Heart left ventricle (tissue), 16 donors: ENCODE data around the gene CSF1. TPM values are rescaled to one million over a fixed set of nuclear protein-coding genes. Genes with fewer than 3 reads are reported as not detected.
A peak's percentile ranks its signal among the peaks of the same experiment; 100 is the strongest.

Experiments used
- ATAC-seq, 4 donors: fragments of 200-7000 bp; cut with Tn5 transposase; one replicate each; pipeline ENCODE4 v1.9.1; 2020 to 2022; ENCODE audit warnings: moderate library complexity in 4 of 4, mild to moderate bottlenecking in 3 of 4, moderate number of reproducible peaks in 1 of 4
- DNase-seq, 5 donors: peaks; one replicate each; pipeline ENCODE4 v3.0.0-alpha.2; 2020
- H3K27ac ChIP-seq, 12 donors: fragments of 200-600 bp; sonication (generic) in 4 of 12; one replicate each; pipeline versions ENCODE4 v1.5.0 to v1.8.0; 2016 to 2022; ENCODE audit warnings: mild to moderate bottlenecking in 2 of 12
- H3K27me3 ChIP-seq, 9 donors: fragments of 200-600 bp; sonication (generic) in 2 of 9; one replicate each; pipeline versions ENCODE4 v1.5.1 to v1.8.0; 2016 to 2022; ENCODE audit warnings: mild to moderate bottlenecking in 3 of 9
- H3K36me3 ChIP-seq, 9 donors: fragments of 200-600 bp; sonication (generic) in 2 of 9; one replicate each; pipeline versions ENCODE4 v1.5.0 to v1.8.0; 2018 to 2022; ENCODE audit warnings: mild to moderate bottlenecking in 2 of 9
- H3K4me1 ChIP-seq, 12 donors: fragments of 200-600 bp; sonication (generic) in 4 of 12; one replicate each; pipeline versions ENCODE4 v1.5.0 to v1.8.0; 2016 to 2022; ENCODE audit warnings: mild to moderate bottlenecking in 3 of 12
- H3K4me3 ChIP-seq, 12 donors: fragments of 200-600 bp; sonication (generic) in 4 of 12; one replicate each; pipeline versions ENCODE4 v1.5.0 to v1.8.0; 2017 to 2022; ENCODE audit warnings: mild to moderate bottlenecking in 9 of 12, moderate library complexity in 4 of 12
- H3K9me3 ChIP-seq, 12 donors: fragments of 200-600 bp; sonication (generic) in 4 of 12; one replicate each; pipeline versions ENCODE4 v1.5.0 to v1.8.0; 2016 to 2022; ENCODE audit warnings: mild to moderate bottlenecking in 1 of 12
- CTCF ChIP-seq, 12 donors: fragments of 200-600 bp; sonication (generic) in 4 of 12; IDR thresholded peaks; one replicate each; pipeline versions ENCODE4 v1.5.0 to v1.8.0; 2018 to 2022; ENCODE audit warnings: antibody characterized with exemption in 12 of 12, mild to moderate bottlenecking in 5 of 12
- POLR2A ChIP-seq, 2 donors: fragments of 450-650 bp; IDR thresholded peaks; one replicate each; pipeline ENCODE4 v1.6.1; 2017; ENCODE audit warnings: antibody characterized with exemption in 2 of 2, mild to moderate bottlenecking in 2 of 2, moderate library complexity in 2 of 2
- WGBS, 4 donors: extraction: QIAGEN DNeasy Blood & Tissue Kit in 2 of 4; methylation state at CpG; one replicate each; pipeline versions ENCODE4 v1.1.5 to v1.1.7; 2013 to 2018; 5-methylcytosine and 5-hydroxymethylcytosine counted together
- intact Hi-C, 10 donors: fragments of 100-400 bp; cut with DNase I; formaldehyde crosslinking; loops; one replicate each; pipeline versions ENCODE4 v1.11.1 to v1.14.2; 2022
- polyA plus RNA-seq, 2 donors: library from polyadenylated mRNA; stranded (reverse); fragments of 200-250 nt; gene quantifications; one replicate each; pipeline ENCODE4 v1.2.3, GENCODE V29; 2013
- total RNA-seq, 9 donors: library from RNA; depleted of rRNA in 2 of 9; stranded (reverse); fragments of >200 nt in 2 of 9; fragmentation: NEBNext Ultra II Directional in 3 of 9; extraction: Animal tissue kit (Norgen Biotek cat#: 25700) in 3 of 9; gene quantifications; one replicate each; pipeline versions ENCODE4 v1.1.0 to v1.2.4, GENCODE V29; 2016 to 2023
- donor health status: ischemic (EF 13 %, LVEDD 7.1; RV severe dilation, severe dysfunction).
- donor health status: healthy with polysubstance abuse.
- donor health status: DM: no; HTN: yes; CAD: no.
- donor health status: DM: no; HTN: no; CAD: no.
- donor health status: ischemic (EF 25% LVEDD 6.9; RV normal size, moderate dysfunction).
- donor health status: ischemic (EF 25% LVEDD 5.7; RV mildly dilated, moderate dysfunction).
- donor health status: healthy.
- donor health status: DM: yes; HTN: yes; CAD: no.
- donor health status: ischemic (EF 35%, LVEDD 5.7; RV mildly dilated, moderate dysfunction).
- donor health status: nonischemic (EF 11% LVEDD 7.7; RV severe dilation, severe dysfunction).
- donor health status: DM: yes; HTN: yes; CAD: no.
- donor health status: PGD.
- donor health status: ischemic (EF 29% LVEDD 5.4; RV normal size, mild dysfunction).
- donor health status: nonischemic (EF 23%, LVEDD 6.1; RV moderate dilation, normal function).

Gene CSF1
- total and polyA plus RNA-seq, 11 donors = 9.0 to 64.8 (median 13.3) TPM

- Histone ChIP-seq H3K27ac (peak overlapping the region in 2 of 12 donors; percentile 58 to 74), H3K9me3 (no peaks in the 10 kb centered on the region), H3K36me3 (no peaks in the 10 kb centered on the region), H3K27me3 (no peaks in the 10 kb centered on the region), H3K4me3 (no peak overlapping the region), H3K4me1 (peaks cover 0 to 71% (median 53%) of the 10 kb centered on the region in 12 donors)
- no peak for DNase-seq
- intact Hi-C loops = no loop called here
- 95 to 97% (median 96%) methylated on average over 7 of the region's 7 CpGs for WGBS, 4 donors
- no peak for ATAC-seq
- TF ChIP-seq CTCF (IDR thresholded peaks at IDR 0.05) = no peak
- TF ChIP-seq POLR2A (IDR thresholded peaks at IDR 0.05) = no peak
These were observed 17.0 kb upstream of the CSF1 start for GRCh38 chr1:109893532-109894171.

GRCh38 chr1:109894823-109895719 lies 15.6 kb upstream of the CSF1 start:
- peaks cover 0 to 82% (median 55%) of the 10 kb centered on the region in 12 donors for H3K4me1 ChIP-seq
- TF ChIP-seq POLR2A (IDR thresholded peaks at IDR 0.05) = no peak
- no peak for TF ChIP-seq CTCF (IDR thresholded peaks at IDR 0.05)
- DNase-seq (no peak), ATAC-seq (no peak)
- no peaks in the 10 kb centered on the region for H3K27me3 ChIP-seq
- WGBS, 4 donors = 79 to 85% (median 83%) methylated on average over 8 of the region's 8 CpGs
- H3K36me3 ChIP-seq = no peaks in the 10 kb centered on the region
- no peak overlapping the region for H3K4me3 ChIP-seq
- no peaks in the 10 kb centered on the region for H3K9me3 ChIP-seq
- intact Hi-C loops = loop anchor here in 3 of 10 donors (1.0 to 5.0 kb wide), 3 partner anchors 15 to 103 kb away; partner anchors contain the start of gene CSF1 (in 1 of the 3)
- peak overlapping the region in 9 of 12 donors; percentile 11 to 83 (median 59) for H3K27ac ChIP-seq

DNA sequence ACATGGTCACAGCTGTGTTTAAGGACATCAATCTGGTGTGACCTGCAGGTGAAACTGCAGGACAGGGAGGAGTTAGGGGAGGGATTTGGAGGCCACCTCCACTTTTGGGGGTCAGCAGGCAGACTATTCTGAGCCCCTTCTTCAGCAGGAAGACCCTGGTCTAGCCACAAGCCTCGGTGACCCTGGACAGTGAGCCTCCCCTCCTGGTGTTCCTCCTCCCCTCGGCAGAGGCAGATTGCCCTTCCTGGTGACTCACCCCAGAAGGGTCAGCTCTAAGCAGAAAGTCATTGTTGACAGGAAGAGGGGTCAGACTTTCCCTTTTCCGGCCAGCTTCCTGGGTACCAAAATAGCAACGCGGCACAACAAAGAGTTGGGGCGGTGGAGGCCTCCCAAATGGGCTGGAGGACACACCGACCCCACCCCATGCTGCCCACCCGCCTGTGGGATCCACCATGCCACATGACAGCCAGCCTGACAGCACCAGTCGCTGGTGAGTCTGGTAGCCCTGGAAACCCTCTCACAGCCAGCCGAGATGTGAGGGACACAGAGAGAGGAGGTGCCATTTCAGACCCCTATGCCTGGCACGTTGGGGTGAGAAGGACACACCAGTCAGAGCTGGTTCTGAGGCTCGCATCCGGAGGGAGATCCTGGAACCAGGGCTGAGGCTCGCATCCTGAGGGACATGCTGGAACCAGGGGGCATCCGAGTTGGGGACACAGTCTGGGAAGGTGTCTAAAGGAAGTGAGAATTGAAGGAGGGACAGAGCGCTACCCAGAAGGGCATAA lies 14.7 kb upstream of the CSF1 start:
- H3K27ac ChIP-seq = peak overlapping the region; percentile 12 to 83 (median 68)
- WGBS, 4 donors = 57 to 67% (median 60%) methylated on average over 14 to 16 of the region's 16 CpGs
- DNase-seq (peak; percentile 63 to 81 (median 77)), ATAC-seq (peak; percentile 44 to 84 (median 76))
- peaks cover 0 to 79% (median 52%) of the 10 kb centered on the region in 12 donors for H3K4me1 ChIP-seq
- intact Hi-C loops = loop anchor here in 3 of 10 donors (1.0 to 5.0 kb wide), 3 partner anchors 14 to 104 kb away; partner anchors contain the start of gene CSF1 (in 1 of the 3)
- H3K9me3 ChIP-seq = no peaks in the 10 kb centered on the region
- no peaks in the 10 kb centered on the region for H3K36me3 ChIP-seq
- no peak for TF ChIP-seq CTCF (IDR thresholded peaks at IDR 0.05)
- TF ChIP-seq POLR2A (IDR thresholded peaks at IDR 0.05) = no peak
- no peaks in the 10 kb centered on the region for H3K27me3 ChIP-seq
- peak overlapping the region in 1 of 12 donors; percentile 18 for H3K4me3 ChIP-seq
